EH (cell line): Measurements from ENCODE around the gene TAF15.

Experiments used
- DNase-seq: peaks from one replicate; pipeline ENCODE4 v3.0.0-alpha.2; 2015; ENCODE audit warnings: low read depth

Gene TAF15

GRCh38 chr17:35821308-35821707 lies 12.0 kb downstream of the TAF15 start:
- DNase-seq = no peak

- DNase-seq = no peak
Measured at GRCh38 chr17:35825206-35825605, 15.9 kb downstream of the TAF15 start.

- DNase-seq = no peak
Measured at GRCh38 chr17:35841101-35841500, 31.8 kb downstream of the TAF15 start.

- DNase-seq = peak; percentile 17
Measured at GRCh38 chr17:35841505-35841904, 32.2 kb downstream of the TAF15 start.

- DNase-seq = no peak
Measured at GRCh38 chr17:35842239-35842638, 33.0 kb downstream of the TAF15 start.

GRCh38 chr17:35843698-35844097 lies 34.4 kb downstream of the TAF15 start:
- DNase-seq = no peak

GRCh38 chr17:35844547-35844946 lies 35.3 kb downstream of the TAF15 start:
- no peak for DNase-seq

GRCh38 chr17:35846055-35846809 lies 36.9 kb downstream of the TAF15 start:
- DNase-seq = peak; percentile 69

- no peak for DNase-seq
Measured at GRCh38 chr17:35847006-35847405, 37.7 kb downstream of the TAF15 start.

- no peak for DNase-seq
Measured at GRCh38 chr17:35847633-35848373, 38.5 kb downstream of the TAF15 start.

- DNase-seq = peak; percentile 72
Measured at GRCh38 chr17:35849469-35850348, 40.4 kb downstream of the TAF15 start.

- DNase-seq = no peak
Measured at GRCh38 chr17:35855965-35856364, 46.7 kb downstream of the TAF15 start.

GRCh38 chr17:35856603-35857002 lies 47.3 kb downstream of the TAF15 start:
- no peak for DNase-seq

- DNase-seq = no peak
Measured at GRCh38 chr17:35864853-35865252, 55.6 kb downstream of the TAF15 start.

- peak; percentile 65 for DNase-seq
Measured at GRCh38 chr17:35865412-35866340, 56.4 kb downstream of the TAF15 start.

- DNase-seq = peak; percentile 60
Measured at GRCh38 chr17:35866341-35866950, 57.2 kb downstream of the TAF15 start.

- no peak for DNase-seq
Measured at GRCh38 chr17:35867574-35867973, 58.3 kb downstream of the TAF15 start.

- DNase-seq = no peak
Measured at GRCh38 chr17:35868737-35869136, 59.5 kb downstream of the TAF15 start, which contains the start of gene HEATR9. Gene HEATR9 (minus strand): TSS chr17:35868891. CDS start chr17:35868742, 149 bp downstream.

- no peak for DNase-seq
Measured at GRCh38 chr17:35870906-35871819, 61.9 kb downstream of the TAF15 start.
